Fibroblast of the aortic adventitia (primary cell): ENCODE results near the gene MYADM. TPM values are rescaled to one million over a fixed set of nuclear protein-coding genes. Genes with fewer than 3 reads are reported as not detected.
"Not testable (repeated sequence)": the region's sequence is repeated elsewhere in the genome, so short reads cannot be mapped to it uniquely, and the experiment has no call there.

Source experiments
- DNase-seq: peaks from one replicate; pipeline ENCODE4 v3.0.0-alpha.2; 2010; ENCODE audit warnings: low read depth
- H3K4me3 ChIP-seq: 2 replicates; pipeline ENCODE4 v1.5.1; 2011; ENCODE audit warnings: low read depth, mild to moderate bottlenecking, control low read depth, low read length, moderate library complexity
- CTCF ChIP-seq: IDR thresholded peaks from 2 replicates; pipeline ENCODE4 v1.5.1; 2011; ENCODE audit warnings: mild to moderate bottlenecking, low read length, control low read depth, inconsistent platforms; ENCODE audit not compliant: insufficient read depth
- total RNA-seq: library from RNA; depleted of rRNA; stranded (reverse); fragments of >200 nt; gene quantifications from 2 replicates; pipeline ENCODE4 v1.2.3, GENCODE V29; 2012; ENCODE audit warnings: low replicate concordance

MYADM gene
- total RNA-seq, 1 donor = 30.2 TPM

GRCh38 chr19:53864308-53864836 lies 3.3 kb upstream of the MYADM start:
- no peak for DNase-seq
- no peak overlapping the region for H3K4me3 ChIP-seq

GRCh38 chr19:53865523-53865917 lies 2.2 kb upstream of the MYADM start:
- TF ChIP-seq CTCF = no peak
- no peak for DNase-seq

More at GRCh38 chr19:53864308-53864836, 3.3 kb upstream of the MYADM start:
- TF ChIP-seq CTCF = no peak

GRCh38 chr19:53865918-53866864 lies 1.5 kb upstream of the MYADM start:
- no peak for TF ChIP-seq CTCF
- peak; percentile 68 for DNase-seq

More at GRCh38 chr19:53865523-53865917, 2.2 kb upstream of the MYADM start:
- peak overlapping the region; percentile 61 for H3K4me3 ChIP-seq

GRCh38 chr19:53866865-53867224 lies 838 bp upstream of the MYADM start:
- no peak for TF ChIP-seq CTCF
- DNase-seq = no peak
- H3K4me3 ChIP-seq = peak overlapping the region; percentile 61

More at GRCh38 chr19:53865918-53866864, 1.5 kb upstream of the MYADM start:
- H3K4me3 ChIP-seq = peak overlapping the region; percentile 61

- TF ChIP-seq CTCF = no peak
- peak overlapping the region; percentile 96 for H3K4me3 ChIP-seq
- peak; percentile 61 for DNase-seq
Observed at GRCh38 chr19:53868091-53868891, 608 bp downstream of the MYADM start.

- DNase-seq = peak; percentile 85
- peak overlapping the region; percentile 96 for H3K4me3 ChIP-seq
- TF ChIP-seq CTCF = peak; percentile 41
Observed at GRCh38 chr19:53868892-53869804, 1.5 kb downstream of the MYADM start.

- H3K4me3 ChIP-seq = peak overlapping the region; percentile 96
- DNase-seq = not testable (repeated sequence)
Observed at GRCh38 chr19:53869805-53870484, 2.3 kb downstream of the MYADM start.
